C4-2B (cell line): ENCODE data around the gene PAK6.

Source experiments
- H3K27ac ChIP-seq: fragments of 450-650 bp; 2 replicates; pipeline ENCODE4 v1.5.1; 2017
- CTCF ChIP-seq: fragments of 450-650 bp; conservative IDR thresholded peaks from 2 replicates; pipeline ENCODE4 v1.5.1; 2017; ENCODE audit warnings: mild to moderate bottlenecking
- ZFX ChIP-seq: fragments of 450-650 bp; IDR thresholded peaks from 2 replicates; pipeline ENCODE4 v1.6.1; 2017

PAK6 gene

GRCh38 chr15:40269604-40270003 lies 30.7 kb downstream of the PAK6 start:
- no peak overlapping the region for H3K27ac ChIP-seq
- no peak for TF ChIP-seq ZFX
- no peak for TF ChIP-seq CTCF

GRCh38 chr15:40270246-40270995 lies 31.6 kb downstream of the PAK6 start:
- TF ChIP-seq CTCF: no peak
- no peak for TF ChIP-seq ZFX
- H3K27ac ChIP-seq: no peak overlapping the region

GRCh38 chr15:40271685-40272484 lies 33.0 kb downstream of the PAK6 start:
- TF ChIP-seq CTCF (no peak), ZFX (no peak)
- H3K27ac ChIP-seq: no peak overlapping the region

GRCh38 chr15:40272485-40273056 lies 33.7 kb downstream of the PAK6 start:
- no peak overlapping the region for H3K27ac ChIP-seq
- TF ChIP-seq CTCF: no peak; the same call in 1 of the 2 replicates
- no peak for TF ChIP-seq ZFX

GRCh38 chr15:40273428-40273827 lies 34.6 kb downstream of the PAK6 start:
- no peak overlapping the region for H3K27ac ChIP-seq
- no peak for TF ChIP-seq CTCF
- TF ChIP-seq ZFX: no peak

GRCh38 chr15:40274350-40275274 lies 35.7 kb downstream of the PAK6 start:
- TF ChIP-seq CTCF: peak; percentile 100
- TF ChIP-seq ZFX: no peak
- H3K27ac ChIP-seq: no peak overlapping the region
